ENCODE results near the gene ARL13B.
A peak's percentile ranks its signal among the peaks of the same experiment; 100 is the strongest.
"Not testable (repeated sequence)": the region's sequence is repeated elsewhere in the genome, so short reads cannot be mapped to it uniquely, and the experiment has no call there.

ARL13B gene

DNA sequence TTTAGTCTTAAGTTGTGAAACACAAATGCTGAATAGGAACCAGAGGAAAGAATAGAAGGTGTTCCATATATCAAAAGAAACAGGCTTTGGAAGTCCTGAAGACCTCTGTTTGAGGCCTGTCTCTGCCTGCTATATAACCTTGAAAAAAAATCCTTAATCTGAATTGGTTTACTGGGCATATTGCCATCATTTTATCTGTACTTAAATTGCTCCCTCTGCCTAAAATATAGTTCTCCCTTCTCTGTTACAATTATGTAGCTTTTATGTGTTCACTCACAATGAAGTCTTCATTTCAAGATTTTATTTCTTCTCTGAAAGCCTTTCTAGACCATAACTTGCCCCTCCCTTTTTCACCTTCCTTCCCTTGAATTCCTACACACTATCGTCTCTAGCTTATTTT, 21.2 kb downstream of the ARL13B start:
- DNase-seq (ENCODE audit: low spot score), result no peak

GRCh38 chr3:94001827-94002495, 22.0 kb downstream of the ARL13B start:
- DNase-seq (ENCODE audit: low spot score), result no peak

- DNase-seq (ENCODE audit: low spot score), result peak; percentile 64
These were observed 24.5 kb downstream of the ARL13B start for GRCh38 chr3:94004301-94004910.

- no peak for DNase-seq (ENCODE audit: low spot score)
These were observed 28.3 kb downstream of the ARL13B start for GRCh38 chr3:94008253-94008652.

GRCh38 chr3:94009608-94010007, 29.7 kb downstream of the ARL13B start:
- no peak for DNase-seq (ENCODE audit: low spot score)

DNA sequence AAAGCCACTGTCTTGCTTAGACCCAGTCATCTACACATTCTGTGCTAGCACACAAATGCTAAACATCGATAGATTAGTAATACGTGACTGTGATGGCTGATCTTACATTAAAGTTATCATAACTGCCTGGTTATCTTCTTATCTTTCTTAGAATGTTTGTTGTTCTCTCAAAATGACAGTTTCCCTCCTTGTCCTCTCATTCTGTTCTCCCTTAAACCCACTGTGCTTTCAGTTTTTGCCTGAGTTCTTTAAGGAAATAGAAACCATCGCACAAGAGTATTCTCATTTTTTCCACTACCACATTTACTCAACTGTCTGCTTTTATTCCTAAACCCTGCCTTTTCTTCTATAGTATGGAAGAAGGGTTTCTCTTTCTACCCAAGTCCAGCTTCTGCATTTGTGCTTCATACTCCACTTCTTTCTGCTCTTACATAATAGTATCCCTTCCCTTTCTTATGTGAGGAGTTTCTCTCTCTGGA, 31.3 kb downstream of the ARL13B start:
- DNase-seq (ENCODE audit: low spot score), result peak; percentile 18

DNA sequence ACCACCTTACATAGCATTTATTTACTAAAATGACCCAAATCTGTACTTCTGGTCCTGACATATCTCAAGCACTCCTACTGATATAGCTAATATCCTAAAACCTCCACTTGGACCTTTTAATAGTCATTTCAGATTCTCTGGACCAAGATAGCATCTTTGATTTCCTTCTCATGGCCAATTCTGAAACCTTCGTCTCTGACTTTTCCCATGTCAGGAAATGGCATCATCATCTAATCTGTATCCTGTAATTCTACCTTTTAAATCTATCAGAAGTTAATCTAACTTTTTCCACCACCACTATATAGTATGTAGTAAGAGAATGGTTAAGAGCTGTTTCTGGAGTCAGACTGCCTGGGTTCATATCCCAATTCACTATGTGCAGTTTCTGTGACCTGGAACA, 32.2 kb downstream of the ARL13B start:
- no peak for DNase-seq (ENCODE audit: low spot score)

GRCh38 chr3:94015025-94015424, 35.1 kb downstream of the ARL13B start:
- no peak for DNase-seq (ENCODE audit: low spot score)

GRCh38 chr3:94019659-94020058, 39.7 kb downstream of the ARL13B start:
- no peak for DNase-seq (ENCODE audit: low spot score)

- no peak for DNase-seq (ENCODE audit: low spot score)
These were observed 40.3 kb downstream of the ARL13B start for GRCh38 chr3:94020293-94020692.

DNA sequence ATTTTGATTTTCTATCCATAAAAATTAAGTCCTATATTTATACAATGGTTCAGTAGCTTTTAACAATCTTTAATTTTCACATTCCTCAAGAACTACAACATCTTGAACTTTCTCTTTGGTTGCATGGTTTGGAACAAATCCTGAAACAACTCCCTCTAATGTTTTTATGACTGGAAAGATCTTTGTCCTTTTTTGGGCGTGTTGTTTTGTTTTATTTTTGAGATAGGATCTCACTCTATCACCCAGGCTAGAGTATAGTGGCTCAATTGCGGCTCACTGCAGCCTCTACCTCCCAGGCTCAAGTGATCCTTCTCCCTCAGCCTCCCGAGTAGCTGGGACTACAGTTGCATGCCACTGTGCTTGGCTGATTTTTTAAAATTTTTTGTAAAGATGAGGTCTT, 44.4 kb downstream of the ARL13B start:
- no peak for DNase-seq (ENCODE audit: low spot score)

GRCh38 chr3:94026623-94027022, 46.7 kb downstream of the ARL13B start:
- no peak for DNase-seq (ENCODE audit: low spot score)

- DNase-seq (ENCODE audit: low spot score), result no peak
These were observed 48.3 kb downstream of the ARL13B start, which contains the start of gene STX19 for GRCh38 chr3:94028093-94028837. Gene STX19, minus strand, starts transcription at chr3:94028597. Its CDS starts 13,328 bp downstream, at chr3:94015269.

DNA sequence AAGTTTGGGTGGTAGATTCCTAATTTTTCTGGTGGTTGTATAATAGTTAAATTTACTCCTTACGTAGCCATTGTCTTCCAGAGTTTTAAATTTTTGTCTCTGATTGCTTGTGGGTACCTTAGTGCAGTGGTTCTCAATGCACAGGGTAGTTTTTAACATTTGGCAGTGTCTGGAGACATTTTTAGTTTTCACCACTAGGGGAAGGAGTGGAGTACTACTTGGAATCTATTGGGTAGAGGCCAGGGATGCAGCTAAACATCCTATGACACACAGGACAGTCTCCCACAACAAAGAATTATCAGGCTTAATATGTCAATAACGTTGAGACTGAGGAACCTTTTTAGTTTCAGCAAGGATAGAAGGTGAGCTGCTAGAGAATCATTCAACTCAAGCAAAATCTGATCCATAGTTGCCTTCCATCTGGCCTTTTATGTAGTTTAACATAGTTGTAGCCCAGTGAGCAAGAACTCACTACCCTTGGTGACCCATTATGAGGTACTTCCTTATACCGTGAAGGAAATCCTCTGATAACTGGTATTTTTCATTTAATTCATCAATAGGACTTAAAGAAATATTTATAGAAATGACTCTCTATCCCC, 57.1 kb downstream of the ARL13B start:
- DNase-seq (ENCODE audit: low spot score), result peak; percentile 36

- no peak for DNase-seq (ENCODE audit: low spot score)
These were observed 63.3 kb downstream of the ARL13B start for GRCh38 chr3:94043285-94043684.

DNA sequence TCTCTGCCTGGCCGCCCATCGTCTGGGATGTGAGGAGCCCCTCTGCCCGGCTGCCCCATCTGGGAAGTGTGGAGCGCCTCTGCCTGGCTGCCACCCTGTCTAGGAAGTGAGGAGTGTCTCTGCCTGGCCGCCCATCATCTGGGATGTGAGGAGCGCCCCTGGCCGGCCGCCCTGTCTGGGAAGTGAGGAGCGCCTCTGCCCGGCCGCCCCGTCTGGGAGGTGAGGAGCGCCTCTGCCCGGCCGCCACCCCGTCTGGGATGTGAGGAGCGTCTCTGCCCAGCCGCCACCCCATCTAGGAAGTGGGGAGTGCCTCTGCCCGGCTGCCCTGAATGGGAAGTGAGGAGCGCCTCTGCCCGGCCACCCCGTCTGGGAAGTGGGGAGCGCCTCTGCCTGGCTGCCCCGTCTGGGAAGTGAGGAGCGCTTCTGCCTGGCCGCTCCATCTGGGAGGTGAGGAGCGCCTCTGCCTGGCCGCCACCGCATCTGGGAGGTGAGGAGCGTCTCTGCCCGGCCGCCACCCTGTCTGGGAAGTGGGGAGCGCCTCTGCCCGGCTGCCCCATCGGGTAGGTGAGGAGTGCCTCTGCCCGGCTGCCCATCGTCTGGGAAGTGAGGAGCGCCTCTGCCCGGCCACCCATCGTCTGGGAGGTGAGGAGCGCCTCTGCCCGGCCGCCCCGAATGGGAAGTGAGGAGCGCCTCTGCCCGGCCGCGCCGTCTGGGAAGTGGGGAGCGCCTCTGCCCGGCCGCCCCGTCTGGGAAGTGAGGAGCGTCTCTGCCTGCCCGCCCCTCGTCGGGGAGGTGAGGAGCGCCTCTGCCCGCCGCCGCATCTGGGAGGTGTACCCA, 64.4 kb downstream of the ARL13B start:
- not testable (repeated sequence) for DNase-seq (ENCODE audit: low spot score)

DNA sequence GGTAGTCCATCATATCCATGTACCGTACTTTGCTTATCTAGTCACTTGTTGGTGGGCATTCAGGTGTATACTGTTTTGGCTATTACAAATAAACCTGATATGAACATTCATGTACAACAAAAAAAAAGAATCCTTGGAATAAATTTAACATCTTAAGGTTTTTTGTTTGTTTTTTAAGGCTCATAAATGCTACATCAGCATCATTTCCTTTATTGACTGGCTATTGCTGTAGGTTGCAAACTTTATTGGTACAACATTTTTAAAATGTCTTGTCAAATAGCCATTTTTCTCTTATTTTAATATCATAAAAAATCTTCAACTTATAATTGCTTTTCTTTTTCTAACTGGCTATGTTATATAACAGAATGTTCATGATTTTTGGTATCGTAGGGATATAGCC, 66.6 kb downstream of the ARL13B start:
- DNase-seq (ENCODE audit: low spot score), result no peak

DNA sequence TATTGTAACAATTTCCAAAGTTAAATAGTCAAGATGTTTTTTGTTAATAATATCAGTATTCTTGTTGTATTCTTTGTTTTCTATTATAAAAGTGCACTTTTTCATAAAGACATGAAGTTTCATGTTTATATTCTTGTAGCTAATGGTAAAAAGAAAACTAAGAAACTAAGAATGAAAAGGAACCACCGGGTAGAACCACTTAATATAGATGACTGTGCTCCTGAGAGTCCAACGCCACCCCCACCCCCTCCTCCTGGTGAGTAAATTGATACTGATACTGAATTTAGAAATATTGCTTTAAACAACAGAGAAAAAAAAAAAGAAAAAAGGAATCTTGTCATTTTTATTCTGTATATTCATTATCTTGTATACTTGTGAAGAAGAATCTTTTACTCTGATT, 69.3 kb downstream of the ARL13B start:
- DNase-seq (ENCODE audit: low spot score), result no peak

GRCh38 chr3:94050546-94050945, 70.6 kb downstream of the ARL13B start:
- no peak for DNase-seq (ENCODE audit: low spot score)

DNA sequence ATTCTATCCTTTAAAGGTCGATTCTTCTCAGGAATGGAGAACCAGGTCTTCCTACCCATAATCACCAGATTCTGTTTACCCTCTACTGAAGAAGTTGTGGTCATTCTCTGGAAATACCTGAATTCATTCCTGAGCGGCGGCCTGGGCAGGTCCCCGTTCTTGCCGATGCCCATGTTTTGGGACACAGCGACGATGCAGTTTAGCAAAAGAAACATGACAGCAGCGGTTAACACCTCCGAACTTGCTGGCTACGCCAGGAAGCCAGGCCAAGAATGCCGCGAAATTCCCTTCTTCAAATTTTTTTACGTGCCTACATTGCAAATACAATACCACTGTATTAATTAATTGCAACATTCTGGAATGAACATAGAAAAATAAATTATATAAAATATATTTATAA, 81.3 kb downstream of the ARL13B start:
- DNase-seq (ENCODE audit: low spot score), result no peak

- DNase-seq (ENCODE audit: low spot score), result peak; percentile 94
These were observed 82.8 kb downstream of the ARL13B start, which contains the start of the genes DHFR2 and NSUN3 for GRCh38 chr3:94062513-94063404. Gene DHFR2, minus strand, starts transcription at chr3:94062916. Its CDS starts 1,405 bp downstream, at chr3:94061511. Gene NSUN3, plus strand, starts transcription at chr3:94063061. Its CDS starts 66 bp downstream, at chr3:94063127.

Data from pons (tissue), 1 donor.